KBM-7 (cell line): ENCODE results near the gene METTL15.
A peak's percentile ranks its signal among the peaks of the same experiment; 100 is the strongest.
"Not testable (repeated sequence)": the region's sequence is repeated elsewhere in the genome, so short reads cannot be mapped to it uniquely, and the experiment has no call there.

ENCODE experiments used
- DNase-seq: peaks from one replicate; pipeline ENCODE4 v3.0.0-alpha.2; 2015
- in situ Hi-C: fragments of 300-500 bp; cut with MboI; formaldehyde crosslinking; loops from 2 replicates; pipeline ENCODE4 v1.14.3; 2020; ENCODE audit warnings: low sequenced_read_pairs, low pct_unique_long_range_greater_than_20kb, mixed read lengths

METTL15 gene

DNA sequence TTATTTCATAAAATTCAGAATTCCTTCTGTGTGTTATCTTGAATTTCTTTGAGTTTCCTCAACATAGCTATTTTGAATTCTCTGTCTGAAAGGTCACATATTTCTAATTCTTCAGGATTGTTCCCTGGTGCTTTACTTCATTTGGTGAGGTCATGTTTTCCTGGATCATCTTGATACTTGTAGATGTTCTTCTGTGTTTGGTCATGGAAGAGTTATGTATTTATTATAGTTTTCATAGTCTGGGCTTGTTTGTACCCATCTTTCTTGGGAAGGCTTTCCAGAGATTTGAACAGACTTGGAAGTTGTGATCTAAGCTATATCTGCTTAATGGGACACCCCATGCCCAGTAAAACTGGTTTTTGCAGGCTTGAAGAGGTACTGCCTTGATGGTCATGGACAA is 149.6 kb downstream of the METTL15 start:
- DNase-seq: no peak
- in situ Hi-C loops: no loop called here

DNA sequence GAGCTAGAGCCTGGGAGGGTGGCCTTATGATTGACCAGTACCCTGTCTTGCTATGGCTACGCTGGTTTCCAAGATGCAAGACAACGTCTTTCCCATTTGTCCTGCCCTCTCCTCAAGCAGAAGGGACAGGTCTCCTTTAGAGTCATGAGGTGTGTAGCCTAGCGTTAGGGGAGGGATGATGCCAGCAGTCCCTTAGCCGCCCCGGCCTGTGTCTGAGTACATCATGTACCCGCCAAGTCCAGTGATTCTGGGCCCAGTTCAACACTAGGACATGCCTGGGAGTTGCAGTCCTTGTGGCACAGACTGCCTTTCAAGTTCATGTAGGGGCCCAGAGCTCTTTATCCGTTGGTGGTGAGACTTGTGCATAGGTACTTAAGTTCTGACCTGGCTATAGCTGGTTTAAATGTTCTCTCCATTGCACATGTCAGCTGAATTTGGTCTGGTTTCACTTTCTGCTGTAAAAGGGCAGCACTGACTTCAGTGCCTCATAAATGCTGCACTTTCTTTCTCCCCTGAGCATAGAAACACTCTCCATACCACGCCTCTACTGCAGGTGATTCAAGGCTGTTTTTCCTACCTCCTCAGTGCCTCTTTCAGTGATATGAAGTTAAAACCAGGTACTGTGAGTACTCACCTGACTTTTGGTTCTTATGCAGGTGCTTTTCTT is 151.1 kb downstream of the METTL15 start:
- DNase-seq: no peak
- in situ Hi-C loops: no loop called here

DNA sequence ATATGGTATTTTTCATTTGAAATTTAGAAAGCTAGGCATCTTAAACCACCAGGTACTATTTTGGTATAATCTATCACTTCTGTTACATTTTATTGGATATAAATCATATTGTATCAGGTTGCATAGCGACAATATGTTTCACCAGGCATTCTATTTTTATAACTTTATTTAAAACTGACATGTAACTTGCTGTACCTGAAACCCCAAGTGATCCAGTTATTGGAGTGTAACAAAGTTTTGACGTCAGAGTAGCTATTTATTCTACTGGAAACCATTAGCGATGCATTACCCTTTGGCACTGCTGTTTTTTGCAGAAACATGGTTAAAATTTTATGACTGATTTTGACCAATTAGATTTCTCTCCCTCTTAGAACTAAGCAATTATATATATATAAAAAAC is 160.7 kb downstream of the METTL15 start:
- DNase-seq: no peak
- in situ Hi-C loops: no loop called here

DNA sequence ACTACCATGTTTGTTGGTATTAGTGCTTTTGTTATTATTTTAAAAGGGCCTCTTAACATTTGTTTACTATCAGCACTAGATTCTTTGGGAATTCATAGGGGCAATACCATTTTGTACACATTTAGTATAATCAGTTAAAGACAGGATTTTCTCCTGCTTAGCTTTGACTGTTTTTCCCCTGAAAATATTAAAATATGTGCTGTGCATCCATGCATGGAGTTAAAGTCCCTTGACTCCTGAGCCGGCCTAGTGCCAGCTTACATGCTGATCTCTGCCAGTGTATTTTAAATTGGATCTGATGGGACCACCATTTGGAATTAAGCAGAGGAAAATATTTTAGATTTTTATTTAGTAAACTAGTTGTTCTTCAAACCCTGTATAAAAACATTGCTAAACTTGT is 161.4 kb downstream of the METTL15 start:
- DNase-seq: no peak
- in situ Hi-C loops: no loop called here

DNA sequence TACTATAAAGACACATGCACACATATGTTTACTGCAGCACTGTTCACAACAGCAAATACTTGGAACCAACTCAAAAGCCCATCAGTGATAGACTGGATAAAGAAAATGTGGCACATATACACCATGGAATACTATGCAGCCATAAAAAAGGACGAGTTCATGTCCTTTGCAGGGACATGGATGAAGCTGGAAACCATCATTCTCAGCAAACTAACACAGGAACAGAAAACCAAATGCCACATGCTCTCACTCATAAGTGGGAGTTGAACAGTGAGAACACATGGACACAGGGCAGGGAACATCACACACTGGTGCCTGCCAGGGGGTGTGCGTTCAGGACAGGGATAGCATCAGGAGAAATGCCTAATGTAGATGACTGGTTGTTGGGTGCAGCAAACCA is 164.1 kb downstream of the METTL15 start:
- in situ Hi-C loops, DNase-seq: not testable (repeated sequence)

DNA sequence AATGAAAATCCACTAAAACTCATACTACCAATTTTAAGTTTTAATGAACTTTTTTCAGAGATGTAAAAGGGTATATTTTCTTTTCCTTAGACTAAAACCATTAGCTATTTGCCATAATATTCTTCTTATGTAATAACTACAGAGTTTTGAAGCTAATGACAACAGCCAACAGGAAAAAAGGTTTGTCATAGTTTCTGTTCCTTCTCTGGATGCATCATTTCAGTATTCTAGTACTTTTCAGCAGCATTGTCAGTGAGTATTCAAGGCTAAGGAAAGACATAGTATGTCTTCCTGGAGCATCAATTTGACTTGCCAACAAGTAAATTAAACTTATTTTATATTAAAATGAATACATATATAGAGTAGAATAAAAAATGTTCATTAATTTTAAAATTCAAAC is 166.0 kb downstream of the METTL15 start:
- in situ Hi-C loops: no loop called here
- no peak for DNase-seq

DNA sequence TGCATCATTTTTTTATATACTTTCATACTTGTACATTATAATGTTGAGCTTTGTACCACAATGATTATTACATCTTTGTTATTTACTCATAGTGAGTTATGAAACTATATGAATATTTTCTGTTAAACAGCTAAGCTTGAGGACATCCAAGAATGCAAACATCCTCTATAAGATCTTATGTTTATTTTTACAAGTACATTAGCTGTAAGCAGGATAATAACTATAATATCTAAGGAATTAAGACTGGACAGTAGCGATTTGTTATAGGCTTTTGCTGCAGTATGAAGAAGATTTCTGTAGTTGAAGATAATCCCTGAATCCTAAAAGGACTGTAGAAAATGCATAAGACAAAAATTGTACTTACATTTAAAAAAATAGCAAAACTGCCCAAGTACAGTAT is 176.0 kb downstream of the METTL15 start:
- in situ Hi-C loops: no loop called here
- no peak for DNase-seq

DNA sequence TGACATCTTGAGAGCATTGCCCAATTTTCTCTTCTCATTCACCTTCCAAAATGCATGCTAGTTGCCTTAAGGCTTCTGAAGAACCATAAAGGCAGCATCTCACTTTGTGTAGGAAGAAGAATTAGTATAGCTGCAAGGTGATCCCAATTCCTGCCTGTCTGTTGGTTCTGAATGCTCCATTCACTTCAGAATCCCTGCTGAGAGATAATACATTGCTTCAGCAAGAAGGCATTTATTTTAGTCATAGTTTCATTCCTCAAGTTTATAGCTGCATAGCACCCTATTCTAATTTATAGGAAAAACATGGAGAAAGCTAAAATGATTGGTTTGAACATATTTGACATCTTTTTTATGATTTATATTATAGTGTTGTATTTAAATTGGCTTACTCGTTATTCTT is 181.3 kb downstream of the METTL15 start:
- in situ Hi-C loops: no loop called here
- no peak for DNase-seq

DNA sequence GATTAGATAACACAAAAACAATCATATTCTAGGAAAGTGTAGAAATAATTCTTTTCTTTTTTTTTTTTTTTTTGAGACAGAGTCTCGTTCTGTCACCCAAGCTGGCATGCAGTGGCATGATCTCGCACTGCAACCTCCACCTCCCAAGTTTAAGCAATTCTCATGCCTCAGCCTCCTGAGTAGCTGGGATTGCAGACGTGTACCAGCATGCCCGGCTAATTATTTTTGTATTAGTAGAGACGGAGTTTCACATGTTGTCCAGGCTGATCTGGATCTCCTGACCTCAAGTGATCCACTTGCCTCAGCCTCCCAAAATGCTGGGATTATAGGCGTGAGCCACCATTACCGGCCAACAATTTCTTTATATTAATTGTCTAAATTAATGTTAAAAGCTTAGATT is 182.8 kb downstream of the METTL15 start:
- DNase-seq: not testable (repeated sequence)

DNA sequence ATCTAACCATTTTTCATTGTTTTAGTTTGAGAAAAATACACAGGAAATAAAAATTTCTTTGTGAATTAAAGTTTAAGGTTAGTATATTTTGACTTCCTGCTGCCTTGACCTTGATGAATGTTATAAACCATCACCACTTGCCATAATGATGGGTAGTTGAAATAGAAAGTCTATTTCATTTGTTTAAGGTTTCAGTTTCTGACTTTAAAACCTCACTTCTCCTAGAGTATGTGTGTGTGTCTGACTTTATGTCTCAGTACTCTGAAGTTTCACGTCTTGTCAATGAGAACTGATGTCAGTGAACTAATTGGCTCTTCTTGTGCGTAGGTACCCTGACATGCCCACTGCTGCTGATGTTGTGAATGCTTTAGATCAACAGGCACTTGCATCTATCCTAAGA is 188.2 kb downstream of the METTL15 start:
- in situ Hi-C loops: no loop called here
- no peak for DNase-seq

More for the DNA sequence above, 182.8 kb downstream of the METTL15 start:
- in situ Hi-C loops: not testable (repeated sequence)

DNA sequence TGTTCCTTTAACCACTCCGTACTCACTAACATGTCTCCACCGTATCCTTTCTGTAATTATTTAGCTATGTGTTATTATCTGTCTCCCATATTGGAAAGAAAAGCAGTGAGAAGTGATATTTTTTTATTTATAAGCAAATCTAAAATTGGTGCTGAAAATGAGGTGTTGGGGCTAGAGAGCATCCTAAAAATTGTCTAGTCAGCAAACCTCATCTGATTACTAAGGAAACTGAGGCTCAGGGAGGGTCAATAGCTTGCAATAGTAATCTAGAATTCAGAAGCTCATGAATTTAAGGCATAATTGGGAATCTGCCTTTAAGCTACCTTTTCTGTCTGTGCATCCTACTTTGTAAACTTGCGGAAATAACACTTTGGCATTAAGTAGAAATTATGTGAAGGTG is 190.0 kb downstream of the METTL15 start:
- no peak for DNase-seq
- in situ Hi-C loops: no loop called here

DNA sequence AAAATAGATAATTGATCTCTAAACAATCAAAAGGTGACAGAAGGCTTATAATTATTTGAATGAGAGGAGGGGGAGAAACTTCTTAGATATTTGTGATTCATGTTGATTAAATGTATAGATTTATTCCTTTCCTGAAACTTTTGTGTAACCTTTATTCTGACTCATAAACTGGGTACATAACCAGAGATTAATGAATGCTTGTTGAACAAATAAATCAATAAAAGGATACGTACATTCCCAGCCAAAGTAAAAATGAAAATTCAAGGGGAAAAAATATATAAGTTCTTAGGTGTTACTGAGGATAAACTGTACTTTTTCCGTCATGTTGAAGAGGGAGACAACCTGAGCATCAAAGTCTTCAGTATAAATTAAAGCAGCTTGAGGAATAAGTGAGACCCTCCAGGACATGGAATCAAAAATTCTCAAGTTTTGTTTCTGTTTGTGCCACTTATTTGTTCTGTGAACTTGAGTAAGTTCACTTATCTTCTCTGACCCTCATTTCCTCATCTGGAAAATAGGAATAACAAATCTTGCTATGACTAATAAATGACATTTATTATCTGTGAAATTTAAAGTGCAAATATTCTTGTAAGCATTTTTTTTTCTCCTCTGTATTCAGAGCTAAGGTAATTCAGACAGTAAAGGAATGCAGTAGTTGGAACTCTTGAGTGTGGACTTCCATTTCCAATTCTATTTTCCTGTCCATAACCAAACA is 195.4 kb downstream of the METTL15 start:
- no peak for DNase-seq
- in situ Hi-C loops: no loop called here

DNA sequence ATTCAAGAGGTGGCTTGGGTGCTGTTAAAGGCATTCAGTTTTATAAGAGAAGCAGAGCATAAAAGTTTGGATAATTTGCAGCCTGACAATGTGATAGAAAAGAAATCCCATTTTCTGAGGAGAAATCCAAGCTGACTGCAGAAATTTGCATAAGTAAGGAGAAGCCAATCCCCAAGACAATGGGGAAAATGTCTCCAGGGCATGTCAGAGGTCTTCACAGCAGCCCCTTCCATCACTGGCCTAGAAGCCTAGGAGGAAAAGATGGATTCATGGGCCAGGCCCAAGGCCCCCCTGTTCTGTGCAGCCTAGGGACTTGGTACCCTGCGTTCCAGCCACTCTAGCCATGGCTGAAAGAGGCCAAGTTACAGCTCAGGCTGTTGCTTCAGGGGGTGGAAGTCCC is 207.3 kb downstream of the METTL15 start:
- DNase-seq: no peak
- in situ Hi-C loops: no loop called here

DNA sequence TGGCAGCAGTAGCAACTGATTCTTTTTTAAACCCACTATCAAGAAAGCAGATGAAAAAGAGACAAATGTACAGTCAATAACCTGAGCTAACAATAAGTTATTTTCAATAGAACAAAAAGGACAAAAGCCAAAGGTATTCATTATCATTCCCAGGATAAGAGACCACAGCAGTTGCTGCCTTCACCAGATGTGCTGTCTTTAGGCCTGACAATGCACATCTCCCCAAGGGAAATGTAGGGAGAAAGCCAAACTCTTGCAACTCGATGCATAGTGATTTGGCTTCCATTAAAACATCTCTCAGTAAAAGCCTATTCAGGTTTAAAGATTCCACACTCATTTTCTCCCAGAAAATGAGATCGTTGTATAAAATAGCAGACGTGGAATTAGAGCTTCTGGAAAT is 210.7 kb downstream of the METTL15 start:
- no peak for DNase-seq
- in situ Hi-C loops: no loop called here

DNA sequence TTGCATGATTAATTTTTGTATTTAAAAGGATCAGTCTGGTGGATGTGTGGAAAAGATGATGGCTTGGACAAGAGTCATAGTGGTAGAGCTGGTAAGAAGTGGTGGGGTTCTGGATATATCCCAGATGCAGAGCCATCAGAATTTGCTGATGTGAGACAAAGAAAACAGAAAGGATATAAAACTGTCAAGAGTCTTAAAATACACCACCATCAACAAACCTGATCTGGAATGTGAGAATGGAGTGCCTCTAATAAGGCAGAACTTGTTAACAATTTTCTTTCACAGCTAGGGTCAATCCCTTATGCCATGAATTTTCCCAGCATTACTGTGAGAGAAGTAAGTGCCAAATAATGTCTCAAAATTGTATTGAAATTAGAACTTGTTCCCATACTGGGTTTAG is 215.4 kb downstream of the METTL15 start:
- in situ Hi-C loops: no loop called here
- no peak for DNase-seq

DNA sequence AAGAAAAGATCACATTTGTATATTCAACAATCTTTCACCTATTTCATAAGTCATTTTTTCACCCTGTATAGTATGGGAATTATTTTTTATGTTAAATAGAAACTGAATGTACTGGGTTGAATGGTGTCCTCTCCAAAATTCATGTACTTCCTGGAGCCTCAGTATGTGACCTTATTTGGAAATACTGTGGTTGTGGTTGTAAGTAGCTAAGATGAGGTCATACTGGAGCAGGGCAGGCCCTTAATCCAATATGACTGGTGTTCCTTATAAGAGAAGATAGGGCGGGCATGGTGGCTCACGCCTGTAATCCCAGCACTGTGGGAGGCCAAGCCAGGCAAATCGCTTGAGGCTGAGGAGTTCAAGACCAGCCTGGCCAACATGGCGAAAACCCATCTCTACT is 224.2 kb downstream of the METTL15 start:
- DNase-seq, in situ Hi-C loops: not testable (repeated sequence)

DNA sequence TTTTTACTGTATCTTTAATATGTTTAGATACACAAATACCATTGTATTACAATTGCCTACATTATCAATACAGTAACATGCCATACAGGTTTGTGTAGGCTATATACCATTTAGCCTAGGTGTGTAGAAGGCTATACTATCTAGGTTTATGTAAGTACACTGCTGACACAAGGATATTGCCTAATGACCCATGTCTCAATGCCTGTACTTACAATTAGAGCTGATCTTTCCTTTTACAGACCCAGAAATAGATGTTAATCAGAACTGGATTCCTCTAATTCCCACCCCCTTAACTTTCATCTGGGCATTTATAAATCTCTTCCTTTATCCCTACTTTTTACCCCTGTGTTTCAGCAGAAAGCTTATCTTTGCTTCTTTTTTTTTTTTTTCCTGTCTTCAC is 229.5 kb downstream of the METTL15 start:
- DNase-seq: no peak
- in situ Hi-C loops: no loop called here

DNA sequence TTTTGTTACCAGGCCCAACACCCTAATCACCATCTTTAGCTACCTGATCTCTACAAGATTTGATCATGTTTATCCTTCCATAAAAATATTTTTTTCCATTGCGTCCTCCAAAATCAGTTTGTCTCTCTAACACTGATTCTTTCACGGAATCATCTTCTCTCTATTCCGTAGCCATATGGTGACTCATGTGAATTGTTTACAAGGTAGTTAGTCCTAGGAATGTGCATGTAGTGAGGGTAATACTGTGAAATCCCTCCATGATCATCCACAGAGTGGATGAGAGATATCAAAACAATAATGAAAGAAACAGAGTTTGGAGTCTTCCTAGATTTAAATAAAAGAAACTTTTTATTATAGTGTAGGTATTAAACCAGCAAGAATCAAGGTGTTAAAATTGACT is 230.2 kb downstream of the METTL15 start:
- in situ Hi-C loops: no loop called here
- DNase-seq: no peak

DNA sequence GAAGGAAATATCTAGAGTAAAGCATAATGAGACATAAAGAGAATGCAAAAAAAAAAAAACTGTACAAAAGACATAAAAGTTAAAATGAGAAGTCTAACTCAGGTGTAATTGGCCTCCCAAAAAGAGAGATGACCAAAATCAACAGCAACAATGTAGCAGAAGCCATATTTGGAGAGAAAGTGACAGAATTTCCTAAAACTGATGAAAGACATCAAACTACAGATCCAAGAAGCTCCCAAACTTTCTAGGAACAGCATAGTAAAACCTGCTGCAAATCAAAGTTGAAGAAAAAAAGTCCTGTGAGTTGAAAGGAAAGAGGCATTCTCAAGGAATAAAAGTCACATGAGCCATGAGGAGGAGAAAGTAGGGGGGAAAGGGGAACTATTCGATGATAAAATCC is 231.3 kb downstream of the METTL15 start:
- DNase-seq: peak; percentile 3
- in situ Hi-C loops: no loop called here

DNA sequence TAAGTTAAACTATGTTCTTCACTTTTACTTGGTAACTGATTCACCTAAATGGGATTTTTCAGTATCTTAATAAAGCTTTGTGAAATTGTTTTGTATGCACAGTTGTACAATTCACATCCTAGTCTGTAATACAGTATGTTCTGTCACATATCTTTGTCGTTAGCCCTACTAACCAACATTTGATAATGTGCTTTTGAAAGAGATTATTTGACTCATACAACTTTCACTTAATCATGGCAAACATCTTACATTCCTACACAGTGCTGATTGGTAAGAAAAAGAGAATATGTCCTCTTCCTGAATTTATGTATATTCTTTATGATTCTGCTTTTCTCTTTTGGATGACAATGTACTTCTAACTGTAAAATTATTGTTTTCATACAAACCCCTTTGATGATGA is 234.5 kb downstream of the METTL15 start:
- DNase-seq: no peak
- in situ Hi-C loops: no loop called here
